ENCODE results near the gene SGCA. TPM values are rescaled to one million over a fixed set of nuclear protein-coding genes. Genes with fewer than 3 reads are reported as not detected.
A peak's percentile ranks its signal among the peaks of the same experiment; 100 is the strongest.

Gene SGCA
- total and polyA plus RNA-seq, 2 of the 13 experiments (the other 11 are each of a cell fraction or from before 2014, with no cell fraction given), result not detected

- in situ Hi-C loops (cut with HindIII; ENCODE audit: extremely low pct_ligation_motif_present, low pct_unique_long_range_greater_than_20kb), result no loop called here
- Histone ChIP-seq H3K9ac (ENCODE audit: insufficient read depth, low read depth, low read length) (no peak overlapping the region), H3K27ac (ENCODE audit: extremely low read length, insufficient read depth, low read length) (no peak overlapping the region), H3K27me3 (ENCODE audit: control insufficient read depth in 1 of 2, insufficient read depth in 2 of 2, low read length in 2 of 2) (peaks cover 13 to 72% of the 10 kb centered on the region in 2 experiments), H3K4me1 (ENCODE audit: insufficient read depth, low read length) (0 out of 2 replicates have a peak, but pooled peaks cover 9% of the 10 kb centered on the region), H3K9me3 (ENCODE audit: low read length) (no peaks in the 10 kb centered on the region), H3K4me2 (ENCODE audit: low read depth, low read length) (peak overlapping the region; percentile 85), H2AFZ (ENCODE audit: low read length) (no peak overlapping the region), H4K20me1 (ENCODE audit: insufficient read depth, low read length) (no peaks in the 10 kb centered on the region; the same call in 1 of the 2 replicates), H3K79me2 (ENCODE audit: insufficient read depth, low read length) (no peaks in the 10 kb centered on the region), H3K36me3 (replicated peaks in 1 of 2; ENCODE audit: control insufficient read depth in 1 of 2, insufficient read depth in 2 of 2, low read length in 2 of 2) (no peaks in the 10 kb centered on the region), H3K4me3 (replicated peaks in 1 of 3; ENCODE audit: insufficient read depth in 1 of 3, low read depth in 2 of 3, low read length in 3 of 3) (peak overlapping the region in 2 of 3 experiments; percentile 15 to 73; a peak in 2 of 6 replicates)
- BruUV-seq (replicated peaks), result no TSS peak
- WGBS (ENCODE audit: low lambda C conversion rate), result 35% methylated on average over 36 of the region's 36 CpGs
- POLR2A ChIA-PET, result interaction anchor here (1.0 to 1.4 kb wide), 2 partner anchors 10 to 22 kb away, joined by 3 to 4 read pairs; no protein-coding TSS in a partner anchor
- CTCF ChIA-PET (ENCODE audit: low intra/inter-chr PET ratio, low total read pairs), result interaction anchor here (1.2 to 9.4 kb wide), 8 partner anchors 13 to 96 kb away, joined by 3 to 301 read pairs (median 8); partner anchors contain the start of gene TMEM92
- intact Hi-C loops (cut with micrococcal nuclease; ENCODE audit: unreplicated experiment), result loop anchor here (1.0 kb wide), 2 partner anchors 73 to 97 kb away; no protein-coding TSS in a partner anchor
- FAIRE-seq (peak; percentile 8), ATAC-seq (peak; percentile 60), DNase-seq (ENCODE audit: low spot score) (peak; percentile 64)
- TF ChIP-seq SP1 (IDR thresholded peaks at IDR 0.05) (no peak), SP1 (CRISPR knock-in tag; IDR thresholded peaks at IDR 0.05) (0 out of 2 replicates have a peak, but pooled peaks have one; percentile 33), PATZ1 (CRISPR knock-in tag; IDR thresholded peaks at IDR 0.05) (peak; percentile 60; the same call in 1 of the 2 replicates), ZMYM3 (CRISPR knock-in tag; IDR thresholded peaks at IDR 0.05) (no peak), SMC3 (IDR thresholded peaks at IDR 0.05; ENCODE audit: low read length) (no peak), SRSF4 (IDR thresholded peaks at IDR 0.05; ENCODE audit: low read depth, low read length, poor library complexity, severe bottlenecking) (no peak), ZNF768 (CRISPR knock-in tag; IDR thresholded peaks at IDR 0.05) (0 out of 2 replicates have a peak, but pooled peaks have one; percentile 9), TEAD3 (CRISPR knock-in tag; optimal IDR thresholded peaks at IDR 0.05; ENCODE audit: borderline replicate concordance) (peak; percentile 27), FOXA1 (IDR thresholded peaks at IDR 0.05) (no peak), FOXA1 (CRISPR knock-in tag; IDR thresholded peaks at IDR 0.05) (no peak), TGIF2 (CRISPR knock-in tag; IDR thresholded peaks at IDR 0.05) (no peak), ZNF547 (CRISPR knock-in tag; IDR thresholded peaks at IDR 0.05) (no peak), CREB1 (IDR thresholded peaks at IDR 0.05) (peak; percentile 76; the same call in 1 of the 2 replicates), CREB1 (CRISPR knock-in tag; IDR thresholded peaks at IDR 0.05) (no peak), HOXA9 (CRISPR knock-in tag; IDR thresholded peaks at IDR 0.05; ENCODE audit: borderline replicate concordance) (no peak), RARA (CRISPR knock-in tag; IDR thresholded peaks at IDR 0.05) (no peak), ZNF782 (CRISPR knock-in tag; IDR thresholded peaks at IDR 0.05; ENCODE audit: borderline replicate concordance) (no peak)
These were observed 34.1 kb downstream of the SGCA start for GRCh38 chr17:50199803-50200456.
